Spleen (tissue), 11 donors: ENCODE measurements around the gene ACTR3C. TPM values are rescaled to one million over a fixed set of nuclear protein-coding genes. Genes with fewer than 3 reads are reported as not detected.

ENCODE experiments used
- DNase-seq: peaks from one replicate; pipeline ENCODE4 v3.0.0-alpha.2; 2020
- H3K27ac ChIP-seq, 8 donors: fragments of 200-600 bp; sonication (generic) in 7 of 8; 1 replicate in 4 of 8; 2 replicates in 4 of 8; pipeline versions ENCODE4 v1.5.0 to v1.8.0; 2016 to 2021; ENCODE audit warnings: inconsistent platforms in 4 of 8, mild to moderate bottlenecking in 4 of 8, moderate library complexity in 1 of 8
- H3K27me3 ChIP-seq, 7 donors: fragments of 200-600 bp; sonication (generic) in 6 of 7; replicated peaks in 1 of 7; 1 replicate in 4 of 7; 2 replicates in 3 of 7; pipeline versions ENCODE4 v1.5.0 to v1.8.0; 2016 to 2021; ENCODE audit warnings: inconsistent platforms in 3 of 7, mild to moderate bottlenecking in 1 of 7
- H3K36me3 ChIP-seq, 6 donors: fragments of 200-600 bp; sonication (generic) in 5 of 6; 1 replicate in 4 of 6; 2 replicates in 2 of 6; pipeline versions ENCODE4 v1.5.0 to v1.8.0; 2016 to 2021; ENCODE audit warnings: inconsistent platforms in 2 of 6
- H3K4me1 ChIP-seq, 6 donors: fragments of 200-600 bp; sonication (generic) in 5 of 6; 1 replicate in 3 of 6; 2 replicates in 3 of 6; pipeline versions ENCODE4 v1.5.0 to v1.8.0; 2016 to 2021; ENCODE audit warnings: inconsistent platforms in 3 of 6
- H3K4me3 ChIP-seq, 8 donors: fragments of 200-600 bp; sonication (generic) in 7 of 8; 1 replicate in 4 of 8; 2 replicates in 4 of 8; pipeline versions ENCODE4 v1.5.0 to v1.8.0; 2016 to 2021; ENCODE audit warnings: inconsistent platforms in 4 of 8, mild to moderate bottlenecking in 4 of 8, moderate library complexity in 2 of 8
- H3K9me3 ChIP-seq, 8 donors: fragments of 200-600 bp; sonication (generic) in 7 of 8; 1 replicate in 4 of 8; 2 replicates in 4 of 8; pipeline versions ENCODE4 v1.5.0 to v1.8.0; 2016 to 2021; ENCODE audit warnings: inconsistent platforms in 4 of 8
- POLR2A ChIP-seq, 3 donors: fragments of 450-650 bp; IDR thresholded peaks; one replicate each; pipeline ENCODE4 v1.5.1; 2017; ENCODE audit warnings: antibody characterized with exemption in 3 of 3, mild to moderate bottlenecking in 1 of 3
- POLR2AphosphoS5 ChIP-seq, 3 donors: sonication (generic); formaldehyde crosslinking; IDR thresholded peaks; one replicate each; pipeline ENCODE4 v1.5.1; 2017; ENCODE audit warnings: antibody characterized with exemption in 3 of 3
- WGBS, 5 donors: extraction: QIAGEN DNeasy Blood & Tissue Kit in 3 of 5; methylation state at CpG; one replicate each; pipeline versions ENCODE4 v1.1.5 to v1.1.7; 2013 to 2018; 5-methylcytosine and 5-hydroxymethylcytosine counted together
- intact Hi-C: fragments of 100-400 bp; cut with DNase I; formaldehyde crosslinking; loops from one replicate; pipeline ENCODE4 v1.15.0; 2023; ENCODE audit warnings: low total_unique reads
- polyA plus RNA-seq, 3 donors: library from polyadenylated mRNA; stranded (reverse); fragments of 200-250 nt; gene quantifications; one replicate each; pipeline ENCODE4 v1.2.1, GENCODE V29; 2013
- total RNA-seq, 7 donors: library from RNA; depleted of rRNA in 3 of 7; stranded (reverse); fragments of >200 nt in 3 of 7; fragmentation: NEBNext Ultra II Directional in 4 of 7; extraction: Animal tissue kit (Norgen Biotek cat#: 25700) in 4 of 7; gene quantifications; one replicate each; pipeline versions ENCODE4 v1.1.0 to v1.2.1, GENCODE V29; 2016 to 2021
- TF ChIP-seq, protein P1 (sequence below), 11 experiments: fragments of 200-600 bp in 7 of 11; fragments of 450-650 bp in 4 of 11; sonication (generic) in 4 of 11; IDR thresholded peaks in 8 of 11; conservative IDR thresholded peaks in 3 of 11; 1 replicate in 7 of 11; 2 replicates in 4 of 11; pipeline versions ENCODE4 v1.4.0 to v1.8.0; 2016 to 2021; ENCODE audit warnings: antibody characterized with exemption in 11 of 11, inconsistent platforms in 4 of 11, mild to moderate bottlenecking in 1 of 11
- donor health status: healthy with polysubstance abuse.
- donor health status: DM: no; HTN: no; CAD: no; lungs with moderate emphysema.
- donor health status: DM: no; HTN: no; CAD: no.
- donor health status: Bipolar disorder and iron deficiency.
- donor health status: healthy.
- donor health status: DM: no; HTN: no; CAD: no.
- donor health status: DM: yes; HTN: yes; CAD: no.

Gene ACTR3C
- total and polyA plus RNA-seq, 10 donors = 0.78 to 18.6 (median 7.6) TPM

DNA sequence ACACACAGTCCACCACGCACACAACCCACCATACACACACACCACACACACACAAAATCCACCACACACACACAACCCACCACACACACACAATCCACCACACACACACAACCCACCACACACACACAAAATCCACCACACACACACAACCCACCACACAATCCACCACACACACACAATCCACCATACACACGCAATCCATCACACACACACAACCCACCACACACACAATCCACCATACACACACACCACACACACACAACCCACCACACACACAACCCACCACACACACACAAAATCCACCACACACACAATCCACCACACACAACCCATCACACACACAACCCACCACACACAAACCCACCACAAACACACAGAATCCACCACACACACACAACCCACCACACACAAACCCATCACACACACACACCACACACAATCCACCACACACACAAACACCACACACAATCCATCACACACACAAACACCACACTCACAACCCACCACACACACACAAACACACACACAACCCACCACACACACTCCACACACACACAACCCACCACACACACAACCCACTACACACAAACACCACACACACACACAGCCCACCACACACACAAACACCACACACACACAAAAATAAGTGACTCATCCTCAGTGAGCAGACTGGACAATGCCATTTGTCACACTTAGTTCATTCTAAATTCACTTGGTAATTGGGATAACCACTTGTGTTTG lies 36.4 kb upstream of the ACTR3C start:
- H3K9me3 ChIP-seq = no peaks in the 10 kb centered on the region
- DNase-seq = no peak
- no peak for TF ChIP-seq POLR2A (IDR thresholded peaks at IDR 0.05)
- no peak for TF ChIP-seq POLR2AphosphoS5 (IDR thresholded peaks at IDR 0.05)
- TF ChIP-seq, protein P1, sequence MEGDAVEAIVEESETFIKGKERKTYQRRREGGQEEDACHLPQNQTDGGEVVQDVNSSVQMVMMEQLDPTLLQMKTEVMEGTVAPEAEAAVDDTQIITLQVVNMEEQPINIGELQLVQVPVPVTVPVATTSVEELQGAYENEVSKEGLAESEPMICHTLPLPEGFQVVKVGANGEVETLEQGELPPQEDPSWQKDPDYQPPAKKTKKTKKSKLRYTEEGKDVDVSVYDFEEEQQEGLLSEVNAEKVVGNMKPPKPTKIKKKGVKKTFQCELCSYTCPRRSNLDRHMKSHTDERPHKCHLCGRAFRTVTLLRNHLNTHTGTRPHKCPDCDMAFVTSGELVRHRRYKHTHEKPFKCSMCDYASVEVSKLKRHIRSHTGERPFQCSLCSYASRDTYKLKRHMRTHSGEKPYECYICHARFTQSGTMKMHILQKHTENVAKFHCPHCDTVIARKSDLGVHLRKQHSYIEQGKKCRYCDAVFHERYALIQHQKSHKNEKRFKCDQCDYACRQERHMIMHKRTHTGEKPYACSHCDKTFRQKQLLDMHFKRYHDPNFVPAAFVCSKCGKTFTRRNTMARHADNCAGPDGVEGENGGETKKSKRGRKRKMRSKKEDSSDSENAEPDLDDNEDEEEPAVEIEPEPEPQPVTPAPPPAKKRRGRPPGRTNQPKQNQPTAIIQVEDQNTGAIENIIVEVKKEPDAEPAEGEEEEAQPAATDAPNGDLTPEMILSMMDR (IDR thresholded peaks at IDR 0.05 in 8 of 11, conservative IDR thresholded peaks at IDR 0.05 in 3 of 11) = no peak
- no peak overlapping the region for H3K4me3 ChIP-seq
- H3K4me1 ChIP-seq = peaks cover 9 to 73% (median 37%) of the 10 kb centered on the region in 6 donors
- H3K36me3 ChIP-seq = no peaks in the 10 kb centered on the region
- 89 to 99% (median 98%) methylated on average over 2 of the region's 2 CpGs for WGBS, 5 donors
- intact Hi-C loops = no loop called here
- H3K27me3 ChIP-seq = no peaks in the 10 kb centered on the region
- peak overlapping the region in 1 of 8 donors; percentile 33 for H3K27ac ChIP-seq

DNA sequence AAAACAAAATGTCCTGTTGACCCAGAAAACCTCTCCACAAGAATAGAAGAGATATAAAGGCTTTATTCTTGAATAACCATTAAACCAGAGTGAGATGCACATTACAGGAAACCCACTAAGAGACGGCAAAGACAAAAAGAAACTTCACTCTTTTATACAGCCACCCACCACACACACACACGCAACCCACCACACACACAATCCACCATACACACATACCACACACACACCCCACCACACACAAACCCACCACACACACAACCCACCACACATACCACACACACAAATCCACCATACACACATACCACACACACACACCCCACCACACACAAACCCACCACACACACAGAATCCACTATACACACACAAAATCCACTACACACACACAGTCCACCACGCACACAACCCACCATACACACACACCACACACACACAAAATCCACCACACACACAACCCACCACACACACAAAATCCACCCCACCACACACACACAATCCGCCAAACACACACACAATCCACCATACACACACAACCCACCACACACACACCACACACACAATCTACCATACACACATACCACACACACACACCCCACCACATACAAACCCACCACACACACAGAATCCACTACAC lies 35.8 kb upstream of the ACTR3C start:
- intact Hi-C loops = no loop called here
- TF ChIP-seq, protein P1 (IDR thresholded peaks at IDR 0.05 in 8 of 11, conservative IDR thresholded peaks at IDR 0.05 in 3 of 11) = no peak
- TF ChIP-seq POLR2AphosphoS5 (IDR thresholded peaks at IDR 0.05) = no peak
- Histone ChIP-seq H3K4me1 (peaks cover 6 to 66% (median 31%) of the 10 kb centered on the region in 6 donors), H3K4me3 (no peak overlapping the region), H3K36me3 (no peaks in the 10 kb centered on the region), H3K27me3 (no peaks in the 10 kb centered on the region), H3K9me3 (no peaks in the 10 kb centered on the region), H3K27ac (peak overlapping the region in 3 of 8 donors; percentile 33 to 58 (median 43))
- DNase-seq = no peak
- 75 to 84% (median 80%) methylated on average over 4 of the region's 4 CpGs for WGBS, 5 donors

DNA sequence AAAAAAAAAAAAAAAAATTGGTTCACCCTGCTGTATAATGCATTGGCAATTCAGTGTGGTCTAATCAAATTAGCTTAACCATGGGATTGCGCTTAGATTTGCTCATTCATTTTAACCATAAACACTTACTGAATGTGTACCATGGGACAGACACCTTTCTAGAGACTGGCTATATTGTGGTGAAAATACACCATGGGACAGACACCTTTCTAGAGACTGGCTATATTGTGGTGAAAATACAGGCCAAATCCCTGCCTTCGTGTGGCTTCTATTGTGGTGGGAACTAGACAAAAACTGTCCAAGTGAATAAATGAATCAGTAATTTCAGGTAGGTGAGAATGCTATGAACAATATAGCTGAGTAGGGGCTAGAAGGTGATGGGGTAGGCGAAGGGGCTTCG lies 35.1 kb upstream of the ACTR3C start:
- Histone ChIP-seq H3K9me3 (no peaks in the 10 kb centered on the region), H3K4me1 (peaks cover 0 to 59% (median 25%) of the 10 kb centered on the region in 6 donors), H3K27me3 (no peaks in the 10 kb centered on the region), H3K4me3 (no peak overlapping the region), H3K36me3 (no peaks in the 10 kb centered on the region), H3K27ac (peak overlapping the region in 3 of 8 donors; percentile 11 to 58 (median 43))
- no peak for TF ChIP-seq POLR2A (IDR thresholded peaks at IDR 0.05)
- TF ChIP-seq, protein P1 (IDR thresholded peaks at IDR 0.05 in 8 of 11, conservative IDR thresholded peaks at IDR 0.05 in 3 of 11) = no peak
- no peak for TF ChIP-seq POLR2AphosphoS5 (IDR thresholded peaks at IDR 0.05)
- DNase-seq = no peak
- WGBS, 5 donors = 84 to 95% (median 92%) methylated on average over 4 of the region's 4 CpGs
- intact Hi-C loops = no loop called here

DNA sequence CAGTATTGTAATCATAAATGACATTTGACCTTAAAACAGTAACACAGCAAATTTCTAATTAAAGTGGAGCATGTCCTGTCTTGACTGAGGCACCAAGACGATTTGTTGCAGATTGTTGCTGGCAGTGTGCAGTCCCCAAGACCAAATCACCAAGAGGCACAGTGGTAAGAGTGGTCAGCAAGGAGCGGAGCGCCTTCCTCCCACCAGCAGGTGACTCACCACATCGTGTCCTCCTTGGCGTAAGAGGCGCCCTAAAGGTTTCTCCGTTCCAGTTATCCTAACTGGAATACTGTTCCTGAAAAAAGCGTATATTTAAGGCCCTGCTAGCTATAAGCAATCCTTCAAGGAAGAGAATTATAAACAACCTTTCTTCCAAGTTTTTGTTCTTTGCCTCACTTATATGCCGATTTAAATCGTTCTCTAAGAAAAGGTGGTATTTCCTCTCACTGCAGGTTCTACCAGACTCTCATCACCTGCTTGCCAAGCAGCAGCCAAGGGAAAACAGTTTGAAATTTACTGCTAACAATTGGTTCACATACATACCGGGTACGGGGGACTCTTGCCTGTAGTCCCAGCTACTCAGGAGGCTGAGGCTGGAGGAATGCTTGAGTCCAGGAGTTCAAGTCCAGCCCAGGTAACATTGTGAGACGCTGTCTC lies 34.6 kb upstream of the ACTR3C start:
- Histone ChIP-seq H3K9me3 (no peaks in the 10 kb centered on the region), H3K4me1 (peaks cover 0 to 54% (median 22%) of the 10 kb centered on the region in 6 donors), H3K4me3 (no peak overlapping the region), H3K27me3 (no peaks in the 10 kb centered on the region), H3K27ac (peak overlapping the region in 7 of 8 donors; percentile 29 to 71 (median 47)), H3K36me3 (no peaks in the 10 kb centered on the region)
- 66 to 73% (median 69%) methylated on average over 13 of the region's 13 CpGs for WGBS, 5 donors
- DNase-seq = no peak
- TF ChIP-seq, protein P1 (IDR thresholded peaks at IDR 0.05 in 8 of 11, conservative IDR thresholded peaks at IDR 0.05 in 3 of 11) = no peak
- TF ChIP-seq POLR2A (IDR thresholded peaks at IDR 0.05) (no peak), POLR2AphosphoS5 (IDR thresholded peaks at IDR 0.05) (no peak)
- intact Hi-C loops = loop anchor here (2.0 kb wide), 1 partner anchor 63 kb away; no protein-coding TSS in a partner anchor
